Measurements from ENCODE around the gene OR2A2. TPM values are rescaled to one million over a fixed set of nuclear protein-coding genes. Genes with fewer than 3 reads are reported as not detected.
A peak's percentile ranks its signal among the peaks of the same experiment; 100 is the strongest.

The OR2A2 gene
- total and polyA plus RNA-seq, 9 of the 15 experiments (the other 6 are each of a cell fraction or from before 2014, with no cell fraction given) = not detected

GRCh38 chr7:144130730-144131129 lies 21.3 kb downstream of the OR2A2 start:
- H3K9me1 ChIP-seq (ENCODE audit: control insufficient read depth, insufficient read depth, low read length) = no peaks in the 10 kb centered on the region
- intact Hi-C loops (cut with micrococcal nuclease) (loop anchor here (5.0 kb wide), 1 partner anchor 393 kb away; no protein-coding TSS in a partner anchor), in situ Hi-C loops (cut with MboI) (no loop called here)
- no peak for ATAC-seq
- H3K9me3 ChIP-seq (replicated peaks; ENCODE audit: control insufficient read depth, insufficient read depth, low read depth, low read length) = no peaks in the 10 kb centered on the region
- no peaks in the 10 kb centered on the region for H3K27me3 ChIP-seq (ENCODE audit: control insufficient read depth in 2 of 2, insufficient read depth in 2 of 2, low read length in 2 of 2)
- 0% methylated on average over 2 of the region's 2 CpGs for WGBS (ENCODE audit: insufficient coverage, low coverage, missing lambda C conversion rate)
- H3K4me3 ChIP-seq = no peak overlapping the region
- CTCF ChIA-PET (ENCODE audit: low intra/inter-chr PET ratio) = no interaction called here
- no peak for FAIRE-seq
- H3K4me2 ChIP-seq (ENCODE audit: insufficient read depth, low read length) = no peak overlapping the region
- peak; percentile 37; the same call in 1 of the 2 replicates for TF ChIP-seq NFIC (IDR thresholded peaks at IDR 0.05)
- TF ChIP-seq, protein P1, sequence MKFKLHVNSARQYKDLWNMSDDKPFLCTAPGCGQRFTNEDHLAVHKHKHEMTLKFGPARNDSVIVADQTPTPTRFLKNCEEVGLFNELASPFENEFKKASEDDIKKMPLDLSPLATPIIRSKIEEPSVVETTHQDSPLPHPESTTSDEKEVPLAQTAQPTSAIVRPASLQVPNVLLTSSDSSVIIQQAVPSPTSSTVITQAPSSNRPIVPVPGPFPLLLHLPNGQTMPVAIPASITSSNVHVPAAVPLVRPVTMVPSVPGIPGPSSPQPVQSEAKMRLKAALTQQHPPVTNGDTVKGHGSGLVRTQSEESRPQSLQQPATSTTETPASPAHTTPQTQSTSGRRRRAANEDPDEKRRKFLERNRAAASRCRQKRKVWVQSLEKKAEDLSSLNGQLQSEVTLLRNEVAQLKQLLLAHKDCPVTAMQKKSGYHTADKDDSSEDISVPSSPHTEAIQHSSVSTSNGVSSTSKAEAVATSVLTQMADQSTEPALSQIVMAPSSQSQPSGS (CRISPR knock-in tag; IDR thresholded peaks at IDR 0.05) = no peak
- TF ChIP-seq, protein P2, sequence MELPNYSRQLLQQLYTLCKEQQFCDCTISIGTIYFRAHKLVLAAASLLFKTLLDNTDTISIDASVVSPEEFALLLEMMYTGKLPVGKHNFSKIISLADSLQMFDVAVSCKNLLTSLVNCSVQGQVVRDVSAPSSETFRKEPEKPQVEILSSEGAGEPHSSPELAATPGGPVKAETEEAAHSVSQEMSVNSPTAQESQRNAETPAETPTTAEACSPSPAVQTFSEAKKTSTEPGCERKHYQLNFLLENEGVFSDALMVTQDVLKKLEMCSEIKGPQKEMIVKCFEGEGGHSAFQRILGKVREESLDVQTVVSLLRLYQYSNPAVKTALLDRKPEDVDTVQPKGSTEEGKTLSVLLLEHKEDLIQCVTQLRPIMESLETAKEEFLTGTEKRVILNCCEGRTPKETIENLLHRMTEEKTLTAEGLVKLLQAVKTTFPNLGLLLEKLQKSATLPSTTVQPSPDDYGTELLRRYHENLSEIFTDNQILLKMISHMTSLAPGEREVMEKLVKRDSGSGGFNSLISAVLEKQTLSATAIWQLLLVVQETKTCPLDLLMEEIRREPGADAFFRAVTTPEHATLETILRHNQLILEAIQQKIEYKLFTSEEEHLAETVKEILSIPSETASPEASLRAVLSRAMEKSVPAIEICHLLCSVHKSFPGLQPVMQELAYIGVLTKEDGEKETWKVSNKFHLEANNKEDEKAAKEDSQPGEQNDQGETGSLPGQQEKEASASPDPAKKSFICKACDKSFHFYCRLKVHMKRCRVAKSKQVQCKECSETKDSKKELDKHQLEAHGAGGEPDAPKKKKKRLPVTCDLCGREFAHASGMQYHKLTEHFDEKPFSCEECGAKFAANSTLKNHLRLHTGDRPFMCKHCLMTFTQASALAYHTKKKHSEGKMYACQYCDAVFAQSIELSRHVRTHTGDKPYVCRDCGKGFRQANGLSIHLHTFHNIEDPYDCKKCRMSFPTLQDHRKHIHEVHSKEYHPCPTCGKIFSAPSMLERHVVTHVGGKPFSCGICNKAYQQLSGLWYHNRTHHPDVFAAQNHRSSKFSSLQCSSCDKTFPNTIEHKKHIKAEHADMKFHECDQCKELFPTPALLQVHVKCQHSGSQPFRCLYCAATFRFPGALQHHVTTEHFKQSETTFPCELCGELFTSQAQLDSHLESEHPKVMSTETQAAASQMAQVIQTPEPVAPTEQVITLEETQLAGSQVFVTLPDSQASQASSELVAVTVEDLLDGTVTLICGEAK (IDR thresholded peaks at IDR 0.05) = peak; percentile 91
- TF ChIP-seq, protein P2 (CRISPR knock-in tag; IDR thresholded peaks at IDR 0.05) = peak; percentile 71
- no peak for TF ChIP-seq ELK3 (CRISPR knock-in tag; IDR thresholded peaks at IDR 0.05)
- no peak overlapping the region for H3K27ac ChIP-seq (ENCODE audit: extremely low read depth, low read depth, low read length)
- DNase-seq (ENCODE audit: extremely low read depth in 1 of 4, low spot score in 3 of 4) = no peak
- H3K4me1 ChIP-seq (replicated peaks in 1 of 2; ENCODE audit: control insufficient read depth in 2 of 2, insufficient read depth in 2 of 2, low read length in 2 of 2) = no peaks in the 10 kb centered on the region
- BruUV-seq (replicated peaks) = no TSS peak
- H3K36me3 ChIP-seq (ENCODE audit: control insufficient read depth, insufficient read depth, low read length) = no peaks in the 10 kb centered on the region
- POLR2A ChIA-PET = no interaction called here
- no peaks in the 10 kb centered on the region for H3K79me2 ChIP-seq (ENCODE audit: control insufficient read depth, insufficient read depth, low read length)
- no peak overlapping the region for H3K9ac ChIP-seq (ENCODE audit: insufficient read depth in 1 of 2, low read depth in 2 of 2, low read length in 2 of 2)
- no peak overlapping the region for H2AFZ ChIP-seq (ENCODE audit: low read depth, low read length)
- H4K20me1 ChIP-seq (replicated peaks; ENCODE audit: control insufficient read depth, insufficient read depth, low read length) = no peaks in the 10 kb centered on the region

Data from K562 (cell line).